K562 (cell line): ENCODE measurements around the gene BRME1. TPM values are rescaled to one million over a fixed set of nuclear protein-coding genes. Genes with fewer than 3 reads are reported as not detected.

Experiments
- CEBPB ChIP-seq: fragments of 450-650 bp; IDR thresholded peaks from 2 replicates; pipeline ENCODE4 v1.6.1; 2016; ENCODE audit warnings: missing genetic modification characterization, missing compliant biosample characterization
- ELF4 ChIP-seq: fragments of 450-650 bp; formaldehyde crosslinking; IDR thresholded peaks from 2 replicates; pipeline ENCODE4 v1.4.0; 2022; ENCODE audit warnings: missing genetic modification characterization
- GABPB1 ChIP-seq: sonication (generic); formaldehyde crosslinking; IDR thresholded peaks from 2 replicates; pipeline ENCODE4 v1.8.0; 2022; ENCODE audit warnings: mild to moderate bottlenecking, missing genetic modification reagents
- GTF3C2 ChIP-seq: IDR thresholded peaks from 3 replicates; pipeline ENCODE4 v1.6.1; 2011; ENCODE audit warnings: borderline replicate concordance, mild to moderate bottlenecking, moderate library complexity; ENCODE audit not compliant: insufficient read length; ENCODE audit errors: extremely low read depth
- HMGXB4 ChIP-seq: sonication (generic); formaldehyde crosslinking; IDR thresholded peaks from 2 replicates; pipeline ENCODE4 v1.8.1; 2023; ENCODE audit warnings: mild to moderate bottlenecking, missing genetic modification reagents
- NFXL1 ChIP-seq: fragments of 450-650 bp; formaldehyde crosslinking; IDR thresholded peaks from 2 replicates; pipeline ENCODE4 v1.4.0; 2021; ENCODE audit warnings: mild to moderate bottlenecking
- RAD21 ChIP-seq, 2 experiments: fragments of 250-450 bp in 1 of 2; fragments of 450-650 bp in 1 of 2; sonication (Bioruptor Pico) in 1 of 2; formaldehyde crosslinking in 1 of 2; IDR thresholded peaks in 1 of 2; conservative IDR thresholded peaks in 1 of 2; 2 replicates each; pipeline versions ENCODE4 v1.4.0 to v1.8.0; 2020 to 2022; ENCODE audit warnings: mild to moderate bottlenecking in 2 of 2, moderate library complexity in 1 of 2
- SMAD3 ChIP-seq: fragments of 450-650 bp; formaldehyde crosslinking; conservative IDR thresholded peaks from 2 replicates; pipeline ENCODE4 v1.4.0; 2020; ENCODE audit warnings: mild to moderate bottlenecking
- TRIM25 ChIP-seq: fragments of 450-650 bp; IDR thresholded peaks from 2 replicates; pipeline ENCODE4 v1.7.0; 2016; ENCODE audit warnings: borderline replicate concordance
- YY1 ChIP-seq, 3 experiments: IDR thresholded peaks; 2 replicates each; pipeline ENCODE4 v1.6.1; 2011; ENCODE audit warnings: low read length in 2 of 3, mild to moderate bottlenecking in 2 of 3, moderate library complexity in 2 of 3, borderline replicate concordance in 1 of 3, control low read depth in 1 of 3, low read depth in 1 of 3; ENCODE audit not compliant: insufficient read depth in 3 of 3, insufficient replicate concordance in 2 of 3, control insufficient read depth in 1 of 3, insufficient read length in 1 of 3; ENCODE audit errors: extremely low read depth in 1 of 3
- ZBTB17 ChIP-seq: fragments of 450-650 bp; formaldehyde crosslinking; IDR thresholded peaks from 2 replicates; pipeline ENCODE4 v1.4.0; 2020; ENCODE audit warnings: mild to moderate bottlenecking
- ZC3H11A ChIP-seq: IDR thresholded peaks from 2 replicates; pipeline ENCODE4 v1.6.1; 2012; ENCODE audit warnings: low read depth, low read length, improper control_type of control experiment
- ZNF197 ChIP-seq: fragments of 200-800 bp; sonication (Bioruptor generic); IDR thresholded peaks from 2 replicates; pipeline ENCODE4 v1.6.1; 2016; ENCODE audit warnings: low read depth, missing genetic modification characterization, missing compliant biosample characterization
- ZNF444 ChIP-seq: fragments of 250-450 bp; sonication (Bioruptor Pico); IDR thresholded peaks from 2 replicates; pipeline ENCODE4 v1.4.0; 2020; ENCODE audit warnings: mild to moderate bottlenecking, moderate library complexity
- ZSCAN32 ChIP-seq: fragments of 450-650 bp; formaldehyde crosslinking; IDR thresholded peaks from 2 replicates; pipeline ENCODE4 v1.4.0; 2020; ENCODE audit warnings: mild to moderate bottlenecking, moderate library complexity
- polyA plus RNA-seq, 8 experiments: library from polyadenylated mRNA; depleted of rRNA in 4 of 8; stranded (reverse) in 5 of 8; unstranded in 3 of 8; fragments of >200 nt; fragmentation: Nextera tagmentation in 2 of 8; fragmentation: Illumina TruSeq in 1 of 8; extraction: Ambion mirVana in 2 of 8; extraction: Trizol in 1 of 8; gene quantifications; 2 replicates each; pipeline versions ENCODE4 v1.2.1 to v1.2.3, GENCODE V29; 2011 to 2014; ENCODE audit warnings: inconsistent platforms in 1 of 8, missing spikeins in 1 of 8
- total RNA-seq, 7 experiments: library from RNA; depleted of rRNA in 6 of 7; stranded (reverse); fragments of >200 nt in 6 of 7; fragmentation: Illumina TruSeq in 2 of 7; extraction: Trizol in 2 of 7; gene quantifications; 2 replicates each; pipeline versions ENCODE4 v1.2.1 to v1.2.3, GENCODE V29; 2011 to 2021; ENCODE audit warnings: low replicate concordance in 1 of 7

BRME1 gene
- total and polyA plus RNA-seq, 9 of the 15 experiments (the other 6 are each of a cell fraction or from before 2014, with no cell fraction given): 0.75 to 6.1 (median 3.6) TPM

GRCh38 chr19:13880059-13881043, 25.6 kb downstream of the BRME1 start (continued):
- TF ChIP-seq HMGXB4 (CRISPR knock-in tag) (peak; percentile 88; the same call in 1 of the 2 replicates), GTF3C2 (no peak), ZSCAN32 (no peak), ZNF197 (CRISPR knock-in tag) (no peak), SMAD3 (CRISPR knock-in tag) (no peak), ZC3H11A (peak; percentile 83; the same call in 1 of the 2 replicates), CEBPB (tag) (peak; percentile 82), ZBTB17 (CRISPR knock-in tag) (peak; percentile 14; the same call in 1 of the 2 replicates), RAD21 (CRISPR knock-in tag; conservative IDR thresholded peaks at IDR 0.05 in 1 of 2, IDR thresholded peaks at IDR 0.05 in 1 of 2) (peak; percentile 100), NFXL1 (CRISPR knock-in tag) (no peak), GABPB1 (CRISPR knock-in tag) (peak; percentile 85), ZNF444 (CRISPR knock-in tag) (no peak), YY1 (IDR thresholded peaks at IDR 0.05; ENCODE audit: borderline replicate concordance in 1 of 3, control insufficient read depth in 1 of 3, extremely low read depth in 1 of 3, insufficient read depth in 3 of 3, insufficient read length in 1 of 3, insufficient replicate concordance in 2 of 3, low read depth in 1 of 3, low read length in 2 of 3) (peak in 2 of 3 experiments; percentile 58 to 74), TRIM25 (no peak; the same call in 1 of the 2 replicates), ELF4 (CRISPR knock-in tag) (no peak)
